Activated CD8-positive, alpha-beta memory T cell treated with anti-CD3 and anti-CD28 coated beads for 48 hours (primary cell): Measurements from ENCODE around the gene CAV2.
A peak's percentile ranks its signal among the peaks of the same experiment; 100 is the strongest.
"Not testable (repeated sequence)": the region's sequence is repeated elsewhere in the genome, so short reads cannot be mapped to it uniquely, and the experiment has no call there.

ENCODE experiments used
- DNase-seq, 3 experiments: peaks; one replicate each; pipeline ENCODE4 v3.0.0-alpha.2; 2020; ENCODE audit warnings: low read depth in 2 of 3, low spot score in 2 of 3

CAV2 gene, protein sequence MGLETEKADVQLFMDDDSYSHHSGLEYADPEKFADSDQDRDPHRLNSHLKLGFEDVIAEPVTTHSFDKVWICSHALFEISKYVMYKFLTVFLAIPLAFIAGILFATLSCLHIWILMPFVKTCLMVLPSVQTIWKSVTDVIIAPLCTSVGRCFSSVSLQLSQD

DNA sequence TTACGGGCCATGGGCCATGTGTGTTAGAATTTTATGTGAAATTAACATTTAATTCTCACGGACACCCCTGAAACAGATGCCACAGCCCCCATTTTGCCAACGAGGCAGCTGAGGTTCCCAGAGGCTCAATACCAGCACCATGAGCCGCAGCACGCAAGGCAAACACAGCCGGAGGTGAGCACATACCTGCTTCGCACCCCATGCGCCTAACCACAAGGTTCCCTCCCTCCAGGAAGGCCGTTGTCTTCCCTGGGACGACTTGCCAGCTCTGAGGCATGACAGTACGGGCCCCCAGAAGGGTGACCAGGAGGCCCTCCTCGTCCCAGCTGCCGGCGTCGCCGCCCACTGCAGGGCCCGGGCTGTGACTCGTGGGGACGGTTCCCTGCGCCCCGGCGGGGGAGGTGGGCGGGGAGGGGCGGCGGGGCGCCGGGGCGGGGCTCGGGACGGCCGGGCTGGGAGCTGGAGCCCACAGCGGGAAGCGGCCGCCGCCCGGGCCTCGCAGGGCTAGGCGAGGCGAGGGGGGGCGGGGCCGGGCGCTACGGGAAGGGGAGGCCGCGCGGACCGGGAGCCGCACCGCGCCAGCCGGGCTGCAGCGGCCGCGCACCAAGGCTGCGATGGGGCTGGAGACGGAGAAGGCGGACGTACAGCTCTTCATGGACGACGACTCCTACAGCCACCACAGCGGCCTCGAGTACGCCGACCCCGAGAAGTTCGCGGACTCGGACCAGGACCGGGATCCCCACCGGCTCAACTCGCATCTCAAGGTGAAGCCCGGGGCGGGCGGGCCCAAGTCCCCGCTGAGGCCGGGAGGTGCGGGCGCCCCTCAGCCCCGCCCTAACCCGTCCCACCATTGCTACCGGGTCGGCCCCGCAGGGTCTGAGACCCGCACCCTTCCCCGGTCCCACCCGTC lies at the start of gene CAV2:
TSS of gene CAV2 (plus strand) at position 571 of the 910 bp plus-strand sequence. CDS start at position 615, 44 bp downstream.
- DNase-seq = peak in 1 of 3 experiments; percentile 1

DNA sequence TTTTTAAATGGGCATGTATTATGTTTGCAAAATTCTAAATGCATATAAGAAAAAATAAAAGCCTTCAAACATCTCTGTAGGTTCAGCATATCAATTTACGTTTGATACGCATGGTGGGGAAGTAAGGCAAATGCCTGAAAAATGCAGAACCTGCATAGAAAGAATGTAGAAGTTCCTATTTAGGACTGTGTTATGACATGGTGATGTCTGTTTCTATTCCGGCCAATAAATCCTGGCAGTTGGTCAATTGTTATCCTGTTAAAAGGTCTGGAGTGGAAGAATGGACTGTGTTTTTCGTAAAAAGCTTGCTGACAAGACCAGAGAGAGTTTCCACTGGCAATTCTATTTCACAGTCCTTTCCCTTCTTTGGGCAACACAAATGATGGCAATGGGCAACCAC lies 49.6 kb upstream of the CAV2 start:
- no peak for DNase-seq

GRCh38 chr7:116451957-116452729 lies 47.4 kb upstream of the CAV2 start:
- DNase-seq = no peak

DNA sequence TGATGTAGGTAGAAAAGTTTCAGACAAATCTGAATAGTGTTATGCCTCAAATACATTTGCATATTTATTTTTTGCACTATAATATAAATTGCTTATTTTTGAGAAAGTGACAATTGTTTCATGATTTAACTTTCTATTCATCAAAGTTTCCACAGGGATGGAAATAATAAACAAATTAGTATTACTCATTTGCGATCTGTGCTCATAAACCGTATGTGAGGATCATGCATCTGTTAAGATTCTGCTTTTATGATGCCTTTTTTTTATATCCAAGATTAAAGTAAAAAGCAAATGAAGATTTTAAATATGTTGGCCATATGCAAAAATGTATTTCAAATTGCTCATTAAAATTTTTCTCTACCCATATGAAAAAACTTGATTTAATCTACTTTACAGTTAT lies 45.2 kb upstream of the CAV2 start:
- DNase-seq = no peak

DNA sequence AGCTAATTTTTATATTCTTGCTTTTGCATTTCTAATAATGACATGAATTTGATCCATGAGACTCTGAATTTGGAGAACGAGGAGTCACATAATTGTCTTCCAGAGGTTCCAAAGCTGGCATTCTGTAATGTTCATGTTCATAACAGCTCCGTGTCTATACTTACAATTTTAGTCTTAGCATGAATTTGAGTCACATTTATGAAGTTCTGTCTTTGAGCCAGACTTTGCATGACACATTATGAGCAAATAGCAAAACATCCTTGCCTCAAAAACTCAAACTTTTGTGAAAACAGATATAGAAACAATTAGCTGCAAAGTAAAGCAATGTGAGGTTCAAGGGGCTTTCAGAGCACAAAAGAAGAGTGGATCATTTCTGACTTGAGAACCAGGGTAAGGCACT lies 44.5 kb upstream of the CAV2 start:
- no peak for DNase-seq

DNA sequence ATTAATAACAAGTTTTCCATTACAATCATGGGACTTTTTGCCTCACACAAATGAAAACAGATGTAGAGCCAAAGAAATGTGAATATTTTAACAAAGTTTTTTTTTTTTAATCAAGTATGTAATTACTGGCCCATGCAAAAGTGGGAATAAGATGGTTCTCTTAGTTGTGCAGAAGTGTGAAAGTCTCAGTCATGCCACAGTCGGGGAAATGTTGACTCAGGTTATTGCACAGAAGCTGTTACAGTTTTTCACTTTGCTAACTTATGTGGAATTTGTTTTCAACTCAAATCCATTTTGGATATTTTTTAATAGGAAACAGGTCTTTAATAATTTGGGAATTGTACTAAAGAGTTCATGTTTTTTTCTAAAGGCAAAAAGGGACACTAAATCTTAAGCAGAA lies 44.0 kb upstream of the CAV2 start:
- no peak for DNase-seq

DNA sequence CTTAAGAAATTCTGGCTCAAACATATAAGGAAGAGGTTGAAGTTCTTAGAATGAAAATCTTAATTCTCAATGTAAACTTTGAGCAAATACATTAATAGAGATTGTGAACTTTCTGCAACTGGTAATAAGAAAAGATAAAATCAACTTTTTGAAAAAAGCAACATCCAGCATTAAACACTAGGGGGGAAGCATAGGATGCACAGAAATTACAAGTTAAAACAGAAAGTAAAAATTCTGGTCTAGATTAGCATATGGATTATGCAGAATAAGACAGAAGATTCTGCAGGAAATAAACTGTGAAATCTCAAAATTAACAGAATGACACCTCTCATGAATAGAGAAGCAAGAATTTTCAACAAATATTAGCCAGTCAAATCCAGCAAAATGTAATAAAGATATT lies 38.0 kb upstream of the CAV2 start:
- DNase-seq = no peak

- DNase-seq = no peak
Measured at GRCh38 chr7:116463956-116464355, 35.6 kb upstream of the CAV2 start.

GRCh38 chr7:116464375-116464774 lies 35.2 kb upstream of the CAV2 start:
- no peak for DNase-seq

GRCh38 chr7:116465125-116465524 lies 34.4 kb upstream of the CAV2 start:
- no peak for DNase-seq

- no peak for DNase-seq
Measured at GRCh38 chr7:116468534-116468933, 31.0 kb upstream of the CAV2 start.

DNA sequence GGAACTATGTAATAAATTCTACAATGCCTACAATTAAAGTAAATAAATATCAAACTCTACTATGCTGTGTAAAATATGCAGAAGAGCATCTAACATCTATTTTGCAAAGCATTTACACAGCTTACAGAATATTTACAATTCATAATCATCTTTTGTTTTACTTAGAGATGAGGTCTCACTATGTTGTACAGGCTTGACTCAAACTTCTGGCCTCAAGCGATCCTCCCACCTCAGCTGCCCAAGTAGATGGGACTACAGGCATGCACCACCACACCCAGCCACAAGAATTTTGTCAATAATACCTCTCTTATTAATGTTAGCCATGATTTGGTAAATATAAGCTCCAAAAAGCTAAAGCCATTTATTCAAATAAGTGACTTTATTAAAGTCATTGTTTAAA lies 21.9 kb upstream of the CAV2 start:
- DNase-seq = no peak

DNA sequence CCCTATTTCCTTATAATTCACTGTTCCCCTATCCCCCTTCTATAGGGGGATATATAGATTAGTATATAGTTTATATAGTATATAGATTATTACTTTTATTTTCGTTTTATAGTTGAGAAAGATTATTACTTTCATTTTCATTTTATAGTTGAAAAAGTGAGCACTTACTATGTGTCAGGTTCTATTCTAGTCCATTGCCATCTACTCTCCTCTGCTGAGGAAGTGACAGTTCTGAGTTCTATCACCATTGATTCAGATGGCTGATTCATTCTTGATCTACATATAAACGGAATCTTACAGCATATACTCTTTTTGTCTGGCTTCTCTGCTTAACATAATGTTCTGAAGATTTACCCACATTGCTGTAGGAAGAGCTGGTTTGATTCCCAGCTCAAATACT lies 20.7 kb upstream of the CAV2 start:
- no peak for DNase-seq

GRCh38 chr7:116483271-116483942 lies 16.1 kb upstream of the CAV2 start:
- DNase-seq = no peak

DNA sequence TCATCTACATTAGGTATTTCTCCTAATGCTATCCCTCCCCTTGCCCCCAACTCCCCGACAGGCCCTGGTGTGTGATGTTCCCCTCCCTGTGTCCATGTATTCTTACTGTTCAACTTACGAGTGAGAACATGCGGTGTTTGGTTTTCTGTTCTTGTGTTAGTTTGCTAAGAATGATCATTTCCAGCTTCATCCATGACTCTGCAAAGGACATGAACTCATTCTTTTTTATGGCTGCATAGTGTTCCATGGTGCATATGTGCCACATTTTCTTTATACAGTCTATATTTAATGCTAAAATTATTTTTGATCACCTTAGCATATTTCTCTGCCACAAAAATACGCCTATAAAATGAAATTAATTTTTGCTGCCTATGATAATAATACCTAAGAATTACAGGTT lies 15.1 kb upstream of the CAV2 start:
- DNase-seq = not testable (repeated sequence)

- no peak for DNase-seq
Measured at GRCh38 chr7:116487907-116488521, 11.5 kb upstream of the CAV2 start.

DNA sequence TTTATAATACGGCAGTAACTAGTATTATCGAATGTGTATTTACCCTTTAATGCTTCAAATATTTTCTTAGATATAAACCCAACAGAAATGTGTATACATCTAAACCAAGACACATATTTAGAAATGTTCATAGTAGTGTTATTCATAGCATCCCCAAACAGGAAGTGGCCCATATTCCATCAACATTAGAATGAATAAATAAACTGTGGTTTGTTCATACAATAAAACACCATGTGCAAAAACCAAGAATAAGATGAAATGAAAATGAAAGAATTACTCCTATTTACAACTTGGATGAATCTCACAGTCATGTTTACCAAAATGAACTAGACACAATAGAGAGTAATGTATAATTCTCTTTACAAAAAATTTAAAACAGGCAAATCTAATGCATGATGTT lies 9.2 kb upstream of the CAV2 start:
- no peak for DNase-seq

- DNase-seq = no peak
Measured at GRCh38 chr7:116491887-116492653, 7.5 kb upstream of the CAV2 start.

DNA sequence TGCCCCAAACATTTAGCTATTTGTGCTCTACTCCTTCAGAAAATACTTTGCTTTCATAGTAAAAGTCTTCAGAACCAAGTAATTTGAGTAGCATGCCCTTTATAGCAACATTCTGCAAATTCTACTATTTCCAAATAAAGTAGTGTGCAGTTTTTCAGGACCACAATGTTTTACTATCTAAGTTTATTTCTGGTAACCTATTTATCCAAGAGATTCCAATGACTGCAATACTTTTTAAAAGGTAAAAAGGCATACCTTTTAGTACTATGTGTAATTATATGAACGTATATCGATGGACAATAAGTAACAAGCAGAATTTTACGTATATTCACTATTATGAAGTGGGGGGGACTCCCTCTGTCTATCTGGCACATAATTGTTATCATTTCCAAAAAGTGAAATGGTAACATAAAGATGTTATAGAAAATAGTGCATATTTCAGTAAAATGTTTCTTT lies 6.9 kb upstream of the CAV2 start:
- DNase-seq = no peak

GRCh38 chr7:116493449-116493848 lies 6.1 kb upstream of the CAV2 start:
- DNase-seq = no peak
